HepG2 (cell line): ENCODE results near the gene ARCN1. TPM values are rescaled to one million over a fixed set of nuclear protein-coding genes. Genes with fewer than 3 reads are reported as not detected.

Experiments used
- ATF7 ChIP-seq, 2 experiments: fragments of 450-650 bp in 1 of 2; sonication (generic) in 1 of 2; formaldehyde crosslinking in 1 of 2; IDR thresholded peaks; 2 replicates each; pipeline versions ENCODE4 v1.4.0 to v1.6.1; 2016 to 2020; ENCODE audit warnings: antibody characterized with exemption in 1 of 2, mild to moderate bottlenecking in 1 of 2, missing genetic modification reagents in 1 of 2
- JARID2 ChIP-seq: sonication (generic); formaldehyde crosslinking; IDR thresholded peaks from 2 replicates; pipeline ENCODE4 v1.8.1; 2023; ENCODE audit warnings: missing genetic modification reagents, inconsistent platforms; ENCODE audit not compliant: insufficient replicate concordance
- NFKB2 ChIP-seq: sonication (generic); formaldehyde crosslinking; IDR thresholded peaks from 2 replicates; pipeline ENCODE4 v1.4.0; 2020; ENCODE audit warnings: missing genetic modification reagents, borderline replicate concordance
- RCOR2 ChIP-seq: IDR thresholded peaks from 2 replicates; pipeline ENCODE4 v1.6.1; 2016; ENCODE audit warnings: missing biosample characterization, missing genetic modification reagents
- SALL1 ChIP-seq: sonication (generic); formaldehyde crosslinking; IDR thresholded peaks from 2 replicates; pipeline ENCODE4 v1.8.0; 2022; ENCODE audit warnings: mild to moderate bottlenecking, missing genetic modification reagents
- SP1 ChIP-seq, 2 experiments: fragments of 450-650 bp in 1 of 2; sonication (generic) in 1 of 2; formaldehyde crosslinking in 1 of 2; IDR thresholded peaks; 2 replicates each; pipeline versions ENCODE4 v1.4.0 to v1.6.1; 2016 to 2020; ENCODE audit warnings: missing genetic modification reagents in 1 of 2
- ZBTB7A ChIP-seq: sonication (generic); formaldehyde crosslinking; IDR thresholded peaks from 2 replicates; pipeline ENCODE4 v1.8.0; 2022; ENCODE audit warnings: mild to moderate bottlenecking, missing genetic modification reagents
- ZMAT3 ChIP-seq: sonication (generic); formaldehyde crosslinking; conservative IDR thresholded peaks from 2 replicates; pipeline ENCODE4 v1.7.0; 2021; ENCODE audit warnings: missing genetic modification reagents
- ZNF142 ChIP-seq: sonication (generic); formaldehyde crosslinking; IDR thresholded peaks from 2 replicates; pipeline ENCODE4 v1.4.0; 2020; ENCODE audit warnings: missing genetic modification reagents
- ZNF34 ChIP-seq: sonication (generic); formaldehyde crosslinking; IDR thresholded peaks from 2 replicates; pipeline ENCODE4 v1.4.0; 2020; ENCODE audit warnings: mild to moderate bottlenecking, missing genetic modification reagents, borderline replicate concordance
- ZNF543 ChIP-seq: sonication (generic); formaldehyde crosslinking; IDR thresholded peaks from 2 replicates; pipeline ENCODE4 v1.4.0; 2020; ENCODE audit warnings: mild to moderate bottlenecking, missing genetic modification reagents
- ZNF773 ChIP-seq: sonication (generic); formaldehyde crosslinking; IDR thresholded peaks from 2 replicates; pipeline ENCODE4 v1.4.0; 2020; ENCODE audit warnings: missing genetic modification reagents, borderline replicate concordance
- polyA plus RNA-seq, 8 experiments: library from polyadenylated mRNA; depleted of rRNA in 3 of 8; stranded (reverse) in 7 of 8; unstranded in 1 of 8; fragments of >200 nt; fragmentation: Illumina TruSeq in 4 of 8; extraction: Trizol in 4 of 8; gene quantifications; 2 replicates each; pipeline versions ENCODE4 v1.2.1 to v1.2.3, GENCODE V29; 2011 to 2016; ENCODE audit warnings: low read depth in 4 of 8, missing spikeins in 1 of 8, mixed read lengths in 1 of 8; ENCODE audit not compliant: insufficient read depth in 1 of 8
- total RNA-seq, 5 experiments: library from RNA; depleted of rRNA; stranded (reverse); fragments of >200 nt; fragmentation: Illumina TruSeq; extraction: Trizol; gene quantifications; 2 replicates each; pipeline ENCODE4 v1.2.3, GENCODE V29; 2016; ENCODE audit warnings: low read depth in 1 of 5
- TF ChIP-seq, protein P1 (sequence below): sonication (generic); formaldehyde crosslinking; IDR thresholded peaks from 2 replicates; pipeline ENCODE4 v1.5.1; 2020; ENCODE audit warnings: missing genetic modification reagents, mild to moderate bottlenecking, borderline replicate concordance
- TF ChIP-seq, protein P2 (sequence below): sonication (generic); formaldehyde crosslinking; IDR thresholded peaks from 2 replicates; pipeline ENCODE4 v1.8.1; 2023; ENCODE audit warnings: mild to moderate bottlenecking, missing genetic modification reagents
- TF ChIP-seq, protein P3 (sequence below): sonication (generic); formaldehyde crosslinking; IDR thresholded peaks from 2 replicates; pipeline ENCODE4 v1.5.0; 2020; ENCODE audit warnings: mild to moderate bottlenecking, missing genetic modification reagents, borderline replicate concordance
- TF ChIP-seq, protein P4 (sequence below): sonication (generic); formaldehyde crosslinking; IDR thresholded peaks from 2 replicates; pipeline ENCODE4 v1.8.0; 2022; ENCODE audit warnings: mild to moderate bottlenecking, missing genetic modification reagents, moderate library complexity

Gene ARCN1
- total and polyA plus RNA-seq, 2 of the 13 experiments (the other 11 are each of a cell fraction or from before 2014, with no cell fraction given): 148 to 200 TPM

GRCh38 chr11:118607401-118608359, 35.5 kb downstream of the ARCN1 start, which contains the start of gene PHLDB1 (continued):
- TF ChIP-seq, protein P1, sequence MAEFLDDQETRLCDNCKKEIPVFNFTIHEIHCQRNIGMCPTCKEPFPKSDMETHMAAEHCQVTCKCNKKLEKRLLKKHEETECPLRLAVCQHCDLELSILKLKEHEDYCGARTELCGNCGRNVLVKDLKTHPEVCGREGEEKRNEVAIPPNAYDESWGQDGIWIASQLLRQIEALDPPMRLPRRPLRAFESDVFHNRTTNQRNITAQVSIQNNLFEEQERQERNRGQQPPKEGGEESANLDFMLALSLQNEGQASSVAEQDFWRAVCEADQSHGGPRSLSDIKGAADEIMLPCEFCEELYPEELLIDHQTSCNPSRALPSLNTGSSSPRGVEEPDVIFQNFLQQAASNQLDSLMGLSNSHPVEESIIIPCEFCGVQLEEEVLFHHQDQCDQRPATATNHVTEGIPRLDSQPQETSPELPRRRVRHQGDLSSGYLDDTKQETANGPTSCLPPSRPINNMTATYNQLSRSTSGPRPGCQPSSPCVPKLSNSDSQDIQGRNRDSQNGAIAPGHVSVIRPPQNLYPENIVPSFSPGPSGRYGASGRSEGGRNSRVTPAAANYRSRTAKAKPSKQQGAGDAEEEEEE (CRISPR knock-in tag): no peak
- no peak for TF ChIP-seq JARID2
- no peak for TF ChIP-seq SP1 (IDR thresholded peaks at IDR 0.05)
- no peak for TF ChIP-seq SP1 (CRISPR knock-in tag; IDR thresholded peaks at IDR 0.05)
- TF ChIP-seq ZBTB7A: no peak
- peak; percentile 69; the same call in 1 of the 2 replicates for TF ChIP-seq ZNF142
- no peak for TF ChIP-seq ZNF543 (CRISPR knock-in tag)
- TF ChIP-seq ATF7 (IDR thresholded peaks at IDR 0.05): no peak
- no peak for TF ChIP-seq ATF7 (CRISPR knock-in tag; IDR thresholded peaks at IDR 0.05)
- TF ChIP-seq ZNF773 (CRISPR knock-in tag): no peak
- TF ChIP-seq ZMAT3: no peak
- TF ChIP-seq NFKB2 (CRISPR knock-in tag): 0 out of 2 replicates have a peak, but pooled peaks have one; percentile 11
- no peak for TF ChIP-seq SALL1 (CRISPR knock-in tag)
- TF ChIP-seq ZNF34 (CRISPR knock-in tag): no peak
- TF ChIP-seq, protein P2, sequence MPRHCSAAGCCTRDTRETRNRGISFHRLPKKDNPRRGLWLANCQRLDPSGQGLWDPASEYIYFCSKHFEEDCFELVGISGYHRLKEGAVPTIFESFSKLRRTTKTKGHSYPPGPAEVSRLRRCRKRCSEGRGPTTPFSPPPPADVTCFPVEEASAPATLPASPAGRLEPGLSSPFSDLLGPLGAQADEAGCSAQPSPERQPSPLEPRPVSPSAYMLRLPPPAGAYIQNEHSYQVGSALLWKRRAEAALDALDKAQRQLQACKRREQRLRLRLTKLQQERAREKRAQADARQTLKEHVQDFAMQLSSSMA: no peak
- TF ChIP-seq, protein P3, sequence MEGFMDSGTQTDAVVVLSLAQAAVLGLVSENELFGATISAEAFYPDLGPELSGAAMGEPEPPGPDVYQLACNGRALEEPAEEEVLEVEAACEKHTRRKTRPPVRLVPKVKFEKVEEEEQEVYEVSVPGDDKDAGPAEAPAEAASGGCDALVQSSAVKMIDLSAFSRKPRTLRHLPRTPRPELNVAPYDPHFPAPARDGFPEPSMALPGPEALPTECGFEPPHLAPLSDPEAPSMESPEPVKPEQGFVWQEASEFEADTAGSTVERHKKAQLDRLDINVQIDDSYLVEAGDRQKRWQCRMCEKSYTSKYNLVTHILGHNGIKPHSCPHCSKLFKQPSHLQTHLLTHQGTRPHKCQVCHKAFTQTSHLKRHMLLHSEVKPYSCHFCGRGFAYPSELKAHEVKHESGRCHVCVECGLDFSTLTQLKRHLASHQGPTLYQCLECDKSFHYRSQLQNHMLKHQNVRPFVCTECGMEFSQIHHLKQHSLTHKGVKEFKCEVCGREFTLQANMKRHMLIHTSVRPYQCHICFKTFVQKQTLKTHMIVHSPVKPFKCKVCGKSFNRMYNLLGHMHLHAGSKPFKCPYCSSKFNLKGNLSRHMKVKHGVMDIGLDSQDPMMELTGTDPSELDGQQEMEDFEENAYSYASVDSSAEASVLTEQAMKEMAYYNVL (CRISPR knock-in tag): no peak
- TF ChIP-seq RCOR2 (CRISPR knock-in tag): no peak
- TF ChIP-seq, protein P4, sequence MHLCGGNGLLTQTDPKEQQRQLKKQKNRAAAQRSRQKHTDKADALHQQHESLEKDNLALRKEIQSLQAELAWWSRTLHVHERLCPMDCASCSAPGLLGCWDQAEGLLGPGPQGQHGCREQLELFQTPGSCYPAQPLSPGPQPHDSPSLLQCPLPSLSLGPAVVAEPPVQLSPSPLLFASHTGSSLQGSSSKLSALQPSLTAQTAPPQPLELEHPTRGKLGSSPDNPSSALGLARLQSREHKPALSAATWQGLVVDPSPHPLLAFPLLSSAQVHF (CRISPR knock-in tag): no peak
